H9 (cell line): Measurements from ENCODE around the gene TCERG1L. TPM values are rescaled to one million over a fixed set of nuclear protein-coding genes. Genes with fewer than 3 reads are reported as not detected.

Experiments
- DNase-seq: peaks from one replicate; pipeline ENCODE4 v3.0.0-alpha.2; 2017
- H2AFZ ChIP-seq: one replicate; pipeline ENCODE4 v1.6.1; 2013; ENCODE audit warnings: mild to moderate bottlenecking, low read length, control low read depth, moderate library complexity
- H2AK5ac ChIP-seq: 2 replicates; pipeline ENCODE4 v1.6.1; 2013; ENCODE audit warnings: low read length, control low read depth, mixed read lengths; ENCODE audit not compliant: insufficient read length
- H2BK120ac ChIP-seq: one replicate; pipeline ENCODE4 v1.6.1; 2013; ENCODE audit warnings: low read depth, mild to moderate bottlenecking, low read length, control low read depth, inconsistent platforms; ENCODE audit not compliant: poor library complexity, severe bottlenecking
- H2BK12ac ChIP-seq: 2 replicates; pipeline ENCODE4 v1.6.1; 2013; ENCODE audit warnings: low read length, control low read depth, mixed read lengths, low read depth; ENCODE audit not compliant: insufficient read length
- H2BK15ac ChIP-seq: 2 replicates; pipeline ENCODE4 v1.6.1; 2013; ENCODE audit warnings: low read depth, low read length, control low read depth
- H2BK20ac ChIP-seq: one replicate; pipeline ENCODE4 v1.6.1; 2013; ENCODE audit warnings: low read depth, mild to moderate bottlenecking, low read length, control low read depth, inconsistent platforms; ENCODE audit not compliant: poor library complexity, severe bottlenecking
- H2BK5ac ChIP-seq: 2 replicates; pipeline ENCODE4 v1.6.1; 2013; ENCODE audit warnings: low read length, control low read depth, mixed read lengths; ENCODE audit not compliant: insufficient read length
- H3K14ac ChIP-seq: 2 replicates; pipeline ENCODE4 v1.6.1; 2013; ENCODE audit warnings: low read length, control low read depth; ENCODE audit not compliant: insufficient read depth
- H3K18ac ChIP-seq: 2 replicates; pipeline ENCODE4 v1.6.1; 2013; ENCODE audit warnings: low read depth, mild to moderate bottlenecking, mixed read lengths, low read length, control low read depth; ENCODE audit not compliant: insufficient read length
- H3K23ac ChIP-seq: 2 replicates; pipeline ENCODE4 v1.6.1; 2013; ENCODE audit warnings: low read length, control low read depth, mixed read lengths, low read depth; ENCODE audit not compliant: insufficient read length
- H3K23me2 ChIP-seq: 2 replicates; pipeline ENCODE4 v1.6.1; 2013; ENCODE audit warnings: low read depth, mild to moderate bottlenecking, mixed read lengths, low read length, control low read depth; ENCODE audit not compliant: insufficient read length, poor library complexity, severe bottlenecking
- H3K27ac ChIP-seq: 2 replicates; pipeline ENCODE4 v1.5.1; 2013; ENCODE audit warnings: low read length, control low read depth, mixed read lengths, low read depth; ENCODE audit not compliant: insufficient read length
- H3K27me3 ChIP-seq: 2 replicates; pipeline ENCODE4 v1.6.1; 2013; ENCODE audit warnings: low read length, control low read depth, inconsistent platforms; ENCODE audit not compliant: insufficient read depth
- H3K4ac ChIP-seq: 2 replicates; pipeline ENCODE4 v1.6.1; 2013; ENCODE audit warnings: low read depth, mild to moderate bottlenecking, control low read depth, inconsistent platforms, low read length, moderate library complexity
- H3K4me1 ChIP-seq: 2 replicates; pipeline ENCODE4 v1.6.1; 2013; ENCODE audit warnings: low read length, control low read depth, inconsistent platforms; ENCODE audit not compliant: insufficient read depth
- H3K4me2 ChIP-seq: 2 replicates; pipeline ENCODE4 v1.6.1; 2013; ENCODE audit warnings: low read length, control low read depth, mixed read lengths; ENCODE audit not compliant: insufficient read length, insufficient read depth
- H3K56ac ChIP-seq: 2 replicates; pipeline ENCODE4 v1.6.1; 2013; ENCODE audit warnings: low read depth, mild to moderate bottlenecking, mixed read lengths, low read length, control low read depth; ENCODE audit not compliant: insufficient read length
- H3K79me1 ChIP-seq: 2 replicates; pipeline ENCODE4 v1.6.1; 2013; ENCODE audit warnings: low read depth, mild to moderate bottlenecking, moderate library complexity, low read length, control low read depth, inconsistent platforms; ENCODE audit not compliant: insufficient read depth, poor library complexity, severe bottlenecking
- H3K79me2 ChIP-seq: 2 replicates; pipeline ENCODE4 v1.6.1; 2013; ENCODE audit warnings: low read length, control low read depth, inconsistent platforms; ENCODE audit not compliant: insufficient read depth
- H3K9ac ChIP-seq: 2 replicates; pipeline ENCODE4 v1.6.1; 2013; ENCODE audit warnings: low read length, control low read depth, mixed read lengths; ENCODE audit not compliant: insufficient read length; ENCODE audit errors: extremely low read depth
- H3K9me3 ChIP-seq: one replicate; pipeline ENCODE4 v1.6.1; 2013; ENCODE audit warnings: low read depth, low read length, inconsistent platforms; ENCODE audit not compliant: control insufficient read depth
- H3T11ph ChIP-seq: one replicate; pipeline ENCODE4 v1.6.1; 2013; ENCODE audit warnings: mild to moderate bottlenecking, low read length, control low read depth, inconsistent platforms
- H4K20me1 ChIP-seq: one replicate; pipeline ENCODE4 v1.6.1; 2013; ENCODE audit not compliant: control insufficient read depth, insufficient read length, insufficient read depth
- H4K5ac ChIP-seq: 2 replicates; pipeline ENCODE4 v1.6.1; 2013; ENCODE audit warnings: low read depth, mild to moderate bottlenecking, mixed read lengths, low read length, control low read depth; ENCODE audit not compliant: insufficient read length
- H4K8ac ChIP-seq: replicated peaks from 2 replicates; pipeline ENCODE4 v1.6.1; 2013; ENCODE audit warnings: low read length, control low read depth, mixed read lengths, low read depth; ENCODE audit not compliant: insufficient read length
- H4K91ac ChIP-seq: 2 replicates; pipeline ENCODE4 v1.6.1; 2013; ENCODE audit warnings: low read depth, mild to moderate bottlenecking, moderate library complexity, mixed read lengths, low read length, control low read depth; ENCODE audit not compliant: insufficient read length
- H3K27ac Mint-ChIP-seq, 3 experiments: 2 replicates in 2 of 3; 3 replicates in 1 of 3; pipeline ENCODE4 v1.8.0; 2020 to 2021; ENCODE audit warnings: mixed read lengths in 3 of 3, mild to moderate bottlenecking in 1 of 3, moderate library complexity in 1 of 3
- H3K27me3 Mint-ChIP-seq: 2 replicates; pipeline ENCODE4 v1.8.0; 2021; ENCODE audit warnings: low read depth, mild to moderate bottlenecking, moderate library complexity, mixed read lengths
- H3K36me3 Mint-ChIP-seq, 3 experiments: 2 replicates in 2 of 3; 3 replicates in 1 of 3; pipeline ENCODE4 v1.8.0; 2020 to 2021; ENCODE audit warnings: low read depth in 3 of 3, mixed read lengths in 3 of 3; ENCODE audit not compliant: insufficient read depth in 1 of 3
- H3K4me1 Mint-ChIP-seq, 2 experiments: 2 replicates each; pipeline ENCODE4 v1.8.0; 2020; ENCODE audit warnings: mixed read lengths in 2 of 2
- H3K4me3 Mint-ChIP-seq, 2 experiments: 2 replicates in 1 of 2; 3 replicates in 1 of 2; pipeline ENCODE4 v1.8.0; 2020 to 2021; ENCODE audit warnings: mild to moderate bottlenecking in 2 of 2, mixed read lengths in 2 of 2, moderate library complexity in 1 of 2
- H3K9me3 Mint-ChIP-seq, 2 experiments: 2 replicates in 1 of 2; 3 replicates in 1 of 2; pipeline ENCODE4 v1.8.0; 2020; ENCODE audit warnings: mild to moderate bottlenecking in 2 of 2, mixed read lengths in 2 of 2, moderate library complexity in 1 of 2
- WGBS: extraction: QIAGEN DNeasy Blood & Tissue Kit; methylation state at CpG from one replicate; pipeline ENCODE4 v1.1.7; 2013; ENCODE audit warnings: missing lambda C conversion rate, low lambda C conversion rate, mixed read lengths; ENCODE audit not compliant: insufficient read length; ENCODE audit errors: extremely low coverage; 5-methylcytosine and 5-hydroxymethylcytosine counted together
- total RNA-seq: library from RNA; stranded (reverse); gene quantifications from 2 replicates; pipeline ENCODE4 v1.2.1, GENCODE V29; 2021
- TF ChIP-seq, protein P1 (sequence below): fragments of 200-600 bp; sonication (generic); conservative IDR thresholded peaks from 3 replicates; pipeline ENCODE4 v1.8.0; 2021; ENCODE audit warnings: antibody characterized with exemption, mild to moderate bottlenecking

The TCERG1L gene
- total RNA-seq, 1 experiment from 2014 or later, result 3.3 TPM

DNA sequence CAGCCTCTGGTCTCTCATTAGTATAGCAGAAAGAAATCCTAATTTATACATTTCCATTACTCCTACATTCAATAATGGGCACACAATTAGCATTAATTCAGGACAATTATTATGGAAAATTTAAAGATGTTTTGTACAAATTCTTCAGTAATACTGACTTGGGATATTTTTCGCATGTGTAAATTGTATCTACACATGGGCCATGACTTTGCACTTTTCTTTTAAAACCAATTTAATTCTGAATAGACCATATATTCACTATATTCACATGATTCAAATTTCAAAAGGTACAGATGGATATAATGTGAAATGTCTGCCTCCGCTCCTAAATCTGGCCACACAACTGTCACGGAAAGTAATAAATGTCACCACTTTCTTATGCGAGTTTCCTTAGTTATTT lies 123.0 kb downstream of the TCERG1L start:
- no peak overlapping the region for H2BK5ac ChIP-seq
- no peak overlapping the region for H2BK12ac ChIP-seq
- H3K4me1 ChIP-seq, result no peaks in the 10 kb centered on the region
- no peak overlapping the region for H3K4ac ChIP-seq
- H3K27me3 ChIP-seq, result no peaks in the 10 kb centered on the region
- no peaks in the 10 kb centered on the region for H3K36me3 Mint-ChIP-seq
- DNase-seq, result no peak
- H4K20me1 ChIP-seq, result no peaks in the 10 kb centered on the region
- H3T11ph ChIP-seq, result no peak overlapping the region
- H3K56ac ChIP-seq, result no peak overlapping the region
- no peaks in the 10 kb centered on the region for H3K79me1 ChIP-seq
- no peak overlapping the region for H3K27ac Mint-ChIP-seq
- no peaks in the 10 kb centered on the region for H3K9me3 ChIP-seq
- no peak overlapping the region for H3K4me3 Mint-ChIP-seq
- H2BK15ac ChIP-seq, result no peak overlapping the region
- H4K5ac ChIP-seq, result no peak overlapping the region
- no peak overlapping the region for H3K23ac ChIP-seq
- H3K18ac ChIP-seq, result no peak overlapping the region
- no peak overlapping the region for H2BK20ac ChIP-seq
- no peak overlapping the region for H3K27ac ChIP-seq
- H2AK5ac ChIP-seq, result no peak overlapping the region
- no peak overlapping the region for H4K91ac ChIP-seq
- H4K8ac ChIP-seq, result no peak overlapping the region
- no peaks in the 10 kb centered on the region for H3K23me2 ChIP-seq
- H2AFZ ChIP-seq, result no peak overlapping the region
- TF ChIP-seq, protein P1, sequence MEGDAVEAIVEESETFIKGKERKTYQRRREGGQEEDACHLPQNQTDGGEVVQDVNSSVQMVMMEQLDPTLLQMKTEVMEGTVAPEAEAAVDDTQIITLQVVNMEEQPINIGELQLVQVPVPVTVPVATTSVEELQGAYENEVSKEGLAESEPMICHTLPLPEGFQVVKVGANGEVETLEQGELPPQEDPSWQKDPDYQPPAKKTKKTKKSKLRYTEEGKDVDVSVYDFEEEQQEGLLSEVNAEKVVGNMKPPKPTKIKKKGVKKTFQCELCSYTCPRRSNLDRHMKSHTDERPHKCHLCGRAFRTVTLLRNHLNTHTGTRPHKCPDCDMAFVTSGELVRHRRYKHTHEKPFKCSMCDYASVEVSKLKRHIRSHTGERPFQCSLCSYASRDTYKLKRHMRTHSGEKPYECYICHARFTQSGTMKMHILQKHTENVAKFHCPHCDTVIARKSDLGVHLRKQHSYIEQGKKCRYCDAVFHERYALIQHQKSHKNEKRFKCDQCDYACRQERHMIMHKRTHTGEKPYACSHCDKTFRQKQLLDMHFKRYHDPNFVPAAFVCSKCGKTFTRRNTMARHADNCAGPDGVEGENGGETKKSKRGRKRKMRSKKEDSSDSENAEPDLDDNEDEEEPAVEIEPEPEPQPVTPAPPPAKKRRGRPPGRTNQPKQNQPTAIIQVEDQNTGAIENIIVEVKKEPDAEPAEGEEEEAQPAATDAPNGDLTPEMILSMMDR, result no peak
- no peaks in the 10 kb centered on the region for H3K79me2 ChIP-seq
- H3K9ac ChIP-seq, result no peak overlapping the region
- H3K27me3 Mint-ChIP-seq, result no peaks in the 10 kb centered on the region
- WGBS, result no CpG with 5 or more reads among the region's 4 CpGs
- no peak overlapping the region for H2BK120ac ChIP-seq
- no peaks in the 10 kb centered on the region for H3K4me1 Mint-ChIP-seq
- no peak overlapping the region for H3K4me2 ChIP-seq
- no peaks in the 10 kb centered on the region; a peak in 1 of 5 replicates for H3K9me3 Mint-ChIP-seq
- H3K14ac ChIP-seq, result no peak overlapping the region
